Measurements from ENCODE around the gene MYO9B. TPM values are rescaled to one million over a fixed set of nuclear protein-coding genes. Genes with fewer than 3 reads are reported as not detected.

Gene MYO9B
- total RNA-seq, 1 donor from 2014 or later: 69.4 TPM

- Histone ChIP-seq H3K36me3 (ENCODE audit: control insufficient read depth, insufficient read depth, low read length) (peaks cover 3% of the 10 kb centered on the region), H3K4me3 (ENCODE audit: low read depth, low read length) (no peak overlapping the region), H3K27me3 (ENCODE audit: control insufficient read depth, insufficient read depth, low read length) (no peaks in the 10 kb centered on the region)
- no peak for DNase-seq (ENCODE audit: low read depth)
- no peak for TF ChIP-seq CTCF (IDR thresholded peaks at IDR 0.05; ENCODE audit: insufficient read depth, low read length, poor library complexity, severe bottlenecking)
Observed at GRCh38 chr19:17155251-17155650, 79.7 kb downstream of the MYO9B start.

- peaks cover 3% of the 10 kb centered on the region for H3K36me3 ChIP-seq (ENCODE audit: control insufficient read depth, insufficient read depth, low read length)
- H3K4me3 ChIP-seq (ENCODE audit: low read depth, low read length): no peak overlapping the region
- no peak for DNase-seq (ENCODE audit: low read depth)
- H3K27me3 ChIP-seq (ENCODE audit: control insufficient read depth, insufficient read depth, low read length): no peaks in the 10 kb centered on the region
- no peak for TF ChIP-seq CTCF (IDR thresholded peaks at IDR 0.05; ENCODE audit: insufficient read depth, low read length, poor library complexity, severe bottlenecking)
Observed at GRCh38 chr19:17156296-17156946, 80.8 kb downstream of the MYO9B start.

- no peak for TF ChIP-seq CTCF (IDR thresholded peaks at IDR 0.05; ENCODE audit: insufficient read depth, low read length, poor library complexity, severe bottlenecking)
- H3K27me3 ChIP-seq (ENCODE audit: control insufficient read depth, insufficient read depth, low read length): no peaks in the 10 kb centered on the region
- H3K36me3 ChIP-seq (ENCODE audit: control insufficient read depth, insufficient read depth, low read length): peaks cover 3% of the 10 kb centered on the region
- no peak for DNase-seq (ENCODE audit: low read depth)
- no peak overlapping the region for H3K4me3 ChIP-seq (ENCODE audit: low read depth, low read length)
Observed at GRCh38 chr19:17156947-17157302, 81.3 kb downstream of the MYO9B start.

- no peak overlapping the region for H3K4me3 ChIP-seq (ENCODE audit: low read depth, low read length)
- no peak for TF ChIP-seq CTCF (IDR thresholded peaks at IDR 0.05; ENCODE audit: insufficient read depth, low read length, poor library complexity, severe bottlenecking)
- DNase-seq (ENCODE audit: low read depth): no peak
- no peaks in the 10 kb centered on the region for H3K27me3 ChIP-seq (ENCODE audit: control insufficient read depth, insufficient read depth, low read length)
- peaks cover 3% of the 10 kb centered on the region for H3K36me3 ChIP-seq (ENCODE audit: control insufficient read depth, insufficient read depth, low read length)
Observed at GRCh38 chr19:17158584-17158983, 83.0 kb downstream of the MYO9B start.

- TF ChIP-seq CTCF (IDR thresholded peaks at IDR 0.05; ENCODE audit: insufficient read depth, low read length, poor library complexity, severe bottlenecking): no peak
- DNase-seq (ENCODE audit: low read depth): no peak
- no peaks in the 10 kb centered on the region for H3K36me3 ChIP-seq (ENCODE audit: control insufficient read depth, insufficient read depth, low read length)
- H3K4me3 ChIP-seq (ENCODE audit: low read depth, low read length): no peak overlapping the region
- H3K27me3 ChIP-seq (ENCODE audit: control insufficient read depth, insufficient read depth, low read length): no peaks in the 10 kb centered on the region
Observed at GRCh38 chr19:17159466-17160393, 84.2 kb downstream of the MYO9B start.
